Psoas muscle (tissue), 8 donors: Measurements from ENCODE around the gene DVL1. TPM values are rescaled to one million over a fixed set of nuclear protein-coding genes. Genes with fewer than 3 reads are reported as not detected.

ENCODE experiments used
- ATAC-seq, 4 donors: fragments of 200-7000 bp; cut with Tn5 transposase; one replicate each; pipeline ENCODE4 v1.9.1; 2020; ENCODE audit warnings: moderate library complexity in 3 of 4, mild to moderate bottlenecking in 2 of 4
- DNase-seq, 2 donors: peaks; one replicate each; pipeline ENCODE4 v3.0.0-alpha.2; 2020
- H3K27ac ChIP-seq: fragments of 200-600 bp; one replicate; pipeline ENCODE4 v1.8.0; 2022
- H3K27me3 ChIP-seq, 3 donors: fragments of 200-600 bp in 1 of 3; one replicate each; pipeline versions ENCODE4 v1.6.1 to v1.8.0; 2013 to 2022; ENCODE audit warnings: low read length in 2 of 3, mild to moderate bottlenecking in 2 of 3, moderate library complexity in 1 of 3; ENCODE audit not compliant: insufficient read depth in 3 of 3
- H3K36me3 ChIP-seq, 2 donors: fragments of 200-600 bp in 1 of 2; one replicate each; pipeline versions ENCODE4 v1.6.1 to v1.8.0; 2013 to 2022; ENCODE audit warnings: low read depth in 1 of 2, mild to moderate bottlenecking in 1 of 2, moderate library complexity in 1 of 2; ENCODE audit not compliant: insufficient read depth in 1 of 2
- H3K4me1 ChIP-seq: fragments of 200-600 bp; one replicate; pipeline ENCODE4 v1.8.0; 2022
- H3K4me3 ChIP-seq: fragments of 200-600 bp; one replicate; pipeline ENCODE4 v1.8.0; 2022; ENCODE audit warnings: mild to moderate bottlenecking
- H3K9me3 ChIP-seq: fragments of 200-600 bp; one replicate; pipeline ENCODE4 v1.8.0; 2022
- CTCF ChIP-seq: fragments of 200-600 bp; IDR thresholded peaks from one replicate; pipeline ENCODE4 v1.8.0; 2022; ENCODE audit warnings: antibody characterized with exemption
- WGBS, 3 donors: extraction: QIAGEN DNeasy Blood & Tissue Kit; methylation state at CpG; one replicate each; pipeline versions ENCODE4 v1.1.6 to v1.1.7; 2013; 5-methylcytosine and 5-hydroxymethylcytosine counted together
- intact Hi-C, 2 donors: fragments of 100-400 bp; cut with DNase I; formaldehyde crosslinking; loops; one replicate each; pipeline versions ENCODE4 v1.11.0 to v1.14.2; 2022
- polyA plus RNA-seq, 3 donors: library from polyadenylated mRNA; stranded (reverse); fragments of 200-250 nt; gene quantifications; one replicate each; pipeline ENCODE4 v1.2.3, GENCODE V29; 2013
- total RNA-seq, 4 donors: library from RNA; stranded (reverse); fragmentation: NEBNext Ultra II Directional in 2 of 4; extraction: Animal tissue kit (Norgen Biotek cat#: 25700) in 2 of 4; gene quantifications; one replicate each; pipeline versions ENCODE4 v1.2.1 to v1.2.4, GENCODE V29; 2021 to 2023
- donor health status: healthy with polysubstance abuse.
- donor health status: DM: no; HTN: no; CAD: no; lungs with moderate emphysema.
- donor health status: Bipolar disorder and iron deficiency.
- donor health status: healthy.
- donor health status: DM: yes; HTN: yes; CAD: no.
- donor health status: DM: no; HTN: no; CAD: no.
- donor health status: DM: no; HTN: no; CAD: no.
- donor health status: DM: yes; HTN: yes; CAD: no.

Gene DVL1
- total and polyA plus RNA-seq, 7 donors = 162 to 215 (median 208) TPM

DNA sequence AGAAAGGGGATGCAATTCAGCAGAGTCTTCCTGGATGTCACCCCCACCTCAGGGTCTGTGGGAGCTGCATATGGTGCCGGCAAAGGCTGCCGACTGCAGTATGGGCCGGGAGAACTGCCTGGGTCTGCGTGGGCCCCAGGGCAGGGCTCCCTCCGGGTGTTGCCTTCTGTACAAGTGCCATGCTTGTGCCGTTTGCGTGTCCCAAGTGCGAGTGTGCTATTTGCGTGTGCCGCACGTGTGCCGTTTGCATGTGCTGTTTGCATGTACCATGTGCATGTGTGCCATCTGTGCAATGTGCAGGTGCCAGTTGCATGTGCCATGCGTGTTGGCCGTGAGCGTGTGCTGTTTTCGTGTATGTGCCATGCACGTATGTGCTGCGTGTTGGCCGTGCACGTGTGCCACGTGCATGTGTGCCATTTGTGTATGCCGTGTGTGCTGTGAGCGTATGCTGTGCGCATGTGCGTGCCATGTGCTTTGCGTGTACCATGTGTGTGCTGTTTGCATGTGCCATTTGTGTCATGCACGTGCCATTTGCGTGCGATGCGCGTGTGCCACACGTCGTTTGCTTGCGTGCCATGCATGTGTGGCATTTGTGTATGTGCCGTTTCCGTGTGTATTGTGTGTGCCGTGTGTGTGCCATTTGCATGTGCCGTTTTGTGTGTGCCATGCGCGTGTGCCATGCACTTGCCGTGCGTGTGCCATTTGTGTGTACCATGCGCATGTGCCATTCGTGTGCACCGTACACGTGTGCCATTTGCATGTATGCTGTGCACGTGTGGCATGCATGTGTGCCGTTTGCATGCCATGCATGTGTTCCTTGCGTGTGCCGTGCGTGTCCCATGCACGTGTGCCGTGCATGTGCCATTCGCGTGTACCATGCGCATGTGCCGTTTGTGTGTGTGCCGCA, 19.7 kb downstream of the DVL1 start:
- H3K36me3 ChIP-seq = peaks cover 0 to 25% of the 10 kb centered on the region in 2 donors
- DNase-seq (no peak), ATAC-seq (no peak)
- 71 to 86% (median 79%) methylated on average over 58 of the region's 58 CpGs for WGBS, 3 donors
- intact Hi-C loops = loop anchor here in 1 of 2 donors (2.0 kb wide), 1 partner anchor 13 kb away; no protein-coding TSS in a partner anchor
- TF ChIP-seq CTCF = no peak
- H3K4me3 ChIP-seq = no peak overlapping the region
- no peak overlapping the region for H3K27ac ChIP-seq
- no peaks in the 10 kb centered on the region for H3K9me3 ChIP-seq
- peaks cover 47% of the 10 kb centered on the region for H3K4me1 ChIP-seq
- H3K27me3 ChIP-seq = no peaks in the 10 kb centered on the region

DNA sequence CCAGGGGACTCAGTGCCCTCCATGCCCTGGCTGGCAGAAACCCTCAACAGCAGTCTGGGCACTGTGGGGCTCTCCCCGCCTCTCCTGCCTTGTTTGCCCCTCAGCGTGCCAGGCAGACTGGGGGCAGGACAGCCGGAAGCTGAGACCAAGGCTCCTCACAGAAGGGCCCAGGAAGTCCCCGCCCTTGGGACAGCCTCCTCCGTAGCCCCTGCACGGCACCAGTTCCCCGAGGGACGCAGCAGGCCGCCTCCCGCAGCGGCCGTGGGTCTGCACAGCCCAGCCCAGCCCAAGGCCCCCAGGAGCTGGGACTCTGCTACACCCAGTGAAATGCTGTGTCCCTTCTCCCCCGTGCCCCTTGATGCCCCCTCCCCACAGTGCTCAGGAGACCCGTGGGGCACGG, 21.0 kb downstream of the DVL1 start:
- DNase-seq = no peak
- H3K9me3 ChIP-seq = no peaks in the 10 kb centered on the region
- H3K4me3 ChIP-seq = no peak overlapping the region
- intact Hi-C loops = loop anchor here in 1 of 2 donors (2.0 kb wide), 1 partner anchor 15 kb away; no protein-coding TSS in a partner anchor
- peaks cover 42% of the 10 kb centered on the region for H3K4me1 ChIP-seq
- H3K36me3 ChIP-seq = peaks cover 0 to 25% of the 10 kb centered on the region in 2 donors
- TF ChIP-seq CTCF = no peak
- H3K27me3 ChIP-seq = no peaks in the 10 kb centered on the region
- ATAC-seq = no peak
- no peak overlapping the region for H3K27ac ChIP-seq
- 65 to 78% (median 76%) methylated on average over 11 to 15 of the region's 15 CpGs for WGBS, 3 donors

- ATAC-seq = no peak
- no peak for DNase-seq
- Histone ChIP-seq H3K4me3 (no peak overlapping the region), H3K4me1 (peaks cover 44% of the 10 kb centered on the region), H3K27me3 (no peaks in the 10 kb centered on the region), H3K9me3 (no peaks in the 10 kb centered on the region), H3K36me3 (peaks cover 0 to 25% of the 10 kb centered on the region in 2 donors), H3K27ac (no peak overlapping the region)
- intact Hi-C loops = no loop called here
- 84 to 92% (median 88%) methylated on average over 33 to 40 of the region's 40 CpGs for WGBS, 3 donors
- no peak for TF ChIP-seq CTCF
Observed at GRCh38 chr1:1327291-1327690, 21.9 kb downstream of the DVL1 start.

GRCh38 chr1:1326075-1326605, 23.1 kb downstream of the DVL1 start:
- Histone ChIP-seq H3K4me3 (peak overlapping the region; percentile 87), H3K36me3 (peaks cover 0 to 25% of the 10 kb centered on the region in 2 donors), H3K4me1 (peaks cover 51% of the 10 kb centered on the region), H3K27ac (peak overlapping the region; percentile 88), H3K27me3 (no peaks in the 10 kb centered on the region), H3K9me3 (no peaks in the 10 kb centered on the region)
- 39 to 45% (median 41%) methylated on average over 8 of the region's 8 CpGs for WGBS, 3 donors
- no peak for ATAC-seq
- no peak for TF ChIP-seq CTCF
- intact Hi-C loops = no loop called here
- no peak for DNase-seq
